GM23338 (cell line): ENCODE data around the gene POPDC3. TPM values are rescaled to one million over a fixed set of nuclear protein-coding genes. Genes with fewer than 3 reads are reported as not detected.

Experiments used
- ATAC-seq: fragments of 200-7000 bp; cut with Tn5 transposase; 3 replicates; pipeline ENCODE4 v1.9.1; 2020
- DNase-seq: peaks from one replicate; pipeline ENCODE4 v3.0.0-alpha.2; 2015; ENCODE audit warnings: low spot score
- H2AFZ ChIP-seq: fragments of 200-600 bp; sonication (generic); 2 replicates; pipeline ENCODE4 v1.8.0; 2016; ENCODE audit warnings: antibody characterized with exemption, mild to moderate bottlenecking, moderate library complexity
- H3F3A ChIP-seq: fragments of 200-600 bp; sonication (generic); replicated peaks from 2 replicates; pipeline ENCODE4 v1.8.0; 2017; ENCODE audit warnings: antibody characterized with exemption, mixed run types, low read depth
- H3K27ac ChIP-seq: fragments of 200-600 bp; sonication (generic); 2 replicates; pipeline ENCODE4 v1.6.1; 2016; ENCODE audit warnings: low read depth
- H3K27me3 ChIP-seq: fragments of 200-600 bp; sonication (generic); 2 replicates; pipeline ENCODE4 v1.8.0; 2016; ENCODE audit warnings: mild to moderate bottlenecking, mixed run types, moderate library complexity; ENCODE audit not compliant: insufficient read depth
- H3K36me3 ChIP-seq: fragments of 200-600 bp; sonication (generic); 2 replicates; pipeline ENCODE4 v1.8.0; 2016; ENCODE audit warnings: mild to moderate bottlenecking; ENCODE audit not compliant: insufficient read depth
- H3K4me1 ChIP-seq: fragments of 200-600 bp; sonication (generic); 2 replicates; pipeline ENCODE4 v1.8.0; 2016; ENCODE audit warnings: mild to moderate bottlenecking, moderate library complexity; ENCODE audit not compliant: insufficient read depth
- H3K4me2 ChIP-seq: fragments of 200-600 bp; sonication (generic); 2 replicates; pipeline ENCODE4 v1.7.1; 2017; ENCODE audit warnings: mixed run types
- H3K4me3 ChIP-seq: fragments of 200-600 bp; sonication (generic); 2 replicates; pipeline ENCODE4 v1.6.1; 2016; ENCODE audit warnings: mixed run types
- H3K79me2 ChIP-seq: fragments of 200-600 bp; sonication (generic); replicated peaks from 2 replicates; pipeline ENCODE4 v1.8.0; 2017; ENCODE audit warnings: mild to moderate bottlenecking; ENCODE audit not compliant: insufficient read depth
- H3K9me2 ChIP-seq: fragments of 200-600 bp; sonication (generic); 2 replicates; pipeline ENCODE4 v1.8.0; 2017; ENCODE audit not compliant: insufficient read depth
- H4K20me1 ChIP-seq: fragments of 200-600 bp; sonication (generic); replicated peaks from 2 replicates; pipeline ENCODE4 v1.8.0; 2017; ENCODE audit warnings: mild to moderate bottlenecking; ENCODE audit not compliant: insufficient read depth
- H3K27ac Mint-ChIP-seq: 2 replicates; pipeline ENCODE4 v1.8.0; 2020; ENCODE audit warnings: inconsistent platforms, mild to moderate bottlenecking, moderate library complexity, mixed read lengths
- H3K27me3 Mint-ChIP-seq: 3 replicates; pipeline ENCODE4 v1.8.0; 2022; ENCODE audit warnings: low read depth, mild to moderate bottlenecking, moderate library complexity, mixed read lengths, inconsistent platforms; ENCODE audit not compliant: insufficient read depth, poor library complexity
- H3K36me3 Mint-ChIP-seq: 3 replicates; pipeline ENCODE4 v1.8.0; 2021; ENCODE audit warnings: low read depth, mild to moderate bottlenecking, inconsistent platforms, moderate library complexity, mixed read lengths
- H3K4me1 Mint-ChIP-seq: 3 replicates; pipeline ENCODE4 v1.8.0; 2020; ENCODE audit warnings: mild to moderate bottlenecking, inconsistent platforms, mixed read lengths
- H3K4me3 Mint-ChIP-seq: 3 replicates; pipeline ENCODE4 v1.8.0; 2021; ENCODE audit warnings: moderate library complexity, mild to moderate bottlenecking, inconsistent platforms, mixed read lengths
- H3K9me3 Mint-ChIP-seq: 3 replicates; pipeline ENCODE4 v1.8.0; 2020; ENCODE audit warnings: moderate library complexity, mild to moderate bottlenecking, inconsistent platforms, mixed read lengths
- CREB1 ChIP-seq: fragments of 250-450 bp; sonication (Bioruptor Pico); IDR thresholded peaks from 2 replicates; pipeline ENCODE4 v1.5.0; 2020; ENCODE audit warnings: low read depth, mild to moderate bottlenecking, moderate library complexity
- ETS1 ChIP-seq: IDR thresholded peaks from 2 replicates; pipeline ENCODE4 v1.6.1; 2016; ENCODE audit warnings: antibody characterized with exemption
- EZH2phosphoT487 ChIP-seq: fragments of 200-600 bp; sonication (generic); IDR thresholded peaks from one replicate; pipeline ENCODE4 v1.8.1; 2018; ENCODE audit warnings: antibody characterized with exemption; ENCODE audit not compliant: unreplicated experiment
- JUNB ChIP-seq: IDR thresholded peaks from one replicate; pipeline ENCODE4 v1.6.1; 2016; ENCODE audit warnings: antibody characterized with exemption; ENCODE audit not compliant: unreplicated experiment
- REST ChIP-seq: IDR thresholded peaks from one replicate; pipeline ENCODE4 v1.6.1; 2018; ENCODE audit warnings: antibody characterized with exemption; ENCODE audit not compliant: unreplicated experiment
- STAT1 ChIP-seq: IDR thresholded peaks from one replicate; pipeline ENCODE4 v1.6.1; 2016; ENCODE audit warnings: antibody characterized with exemption; ENCODE audit not compliant: unreplicated experiment
- ZNF114 ChIP-seq: fragments of 250-450 bp; sonication (Bioruptor Pico); IDR thresholded peaks from 2 replicates; pipeline ENCODE4 v1.5.0; 2020; ENCODE audit warnings: mild to moderate bottlenecking, moderate library complexity
- polyA plus RNA-seq: library from polyadenylated mRNA; unstranded; fragments of >200 nt; fragmentation: Nextera tagmentation; extraction: Ambion mirVana; gene quantifications from 2 replicates; pipeline ENCODE4 v1.2.1, GENCODE V29; 2016
- total RNA-seq: library from RNA; depleted of rRNA; stranded (reverse); fragments of >200 nt; shearing (Covaris generic); gene quantifications from 2 replicates; pipeline ENCODE4 v1.2.3, GENCODE V29; 2014; rRNA removed
- TF ChIP-seq, protein P1 (sequence below), 2 experiments: fragments of 200-600 bp in 1 of 2; sonication (generic) in 1 of 2; conservative IDR thresholded peaks; 2 replicates each; pipeline versions ENCODE4 v1.5.1 to v1.6.1; 2016 to 2017; ENCODE audit warnings: antibody characterized with exemption in 2 of 2, low read depth in 2 of 2, mild to moderate bottlenecking in 2 of 2, moderate library complexity in 1 of 2

The POPDC3 gene
- total and polyA plus RNA-seq, 2 experiments from 2014 or later = 5.1 to 5.7 TPM

DNA sequence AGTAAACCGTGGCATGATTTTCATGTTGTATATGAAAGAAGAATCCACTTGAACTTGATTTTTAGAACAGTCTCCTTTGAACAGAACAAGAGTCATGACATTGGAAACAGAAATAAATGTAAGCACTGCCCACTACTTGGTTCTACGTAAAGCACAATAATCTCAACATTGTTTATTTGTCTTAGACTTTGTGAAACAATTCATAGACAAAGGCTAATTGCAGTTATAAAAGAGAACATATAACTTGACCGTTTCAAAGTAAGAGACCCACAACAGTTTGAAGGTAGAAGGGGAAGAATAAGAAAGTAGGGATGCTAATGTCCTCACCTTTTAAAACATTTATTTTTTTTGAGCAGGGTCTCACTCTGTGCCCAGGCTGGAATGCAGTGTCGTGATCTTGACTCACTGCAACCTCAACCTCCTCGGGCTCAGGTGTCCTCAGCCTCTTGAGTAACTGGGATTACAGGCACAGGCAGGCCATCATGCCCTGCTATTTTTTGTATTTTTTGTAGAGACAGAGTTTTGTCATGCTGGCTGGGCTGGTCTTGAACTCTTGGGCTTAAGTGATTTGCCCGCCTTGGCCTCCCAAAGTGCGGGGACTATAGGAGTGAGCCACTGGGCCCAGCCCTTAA is 71.1 kb downstream of the POPDC3 start:
- TF ChIP-seq CREB1 (CRISPR knock-in tag) (no peak), JUNB (no peak), STAT1 (no peak), ZNF114 (no peak), ETS1 (no peak), REST (no peak), EZH2phosphoT487 (no peak)
- TF ChIP-seq, protein P1, sequence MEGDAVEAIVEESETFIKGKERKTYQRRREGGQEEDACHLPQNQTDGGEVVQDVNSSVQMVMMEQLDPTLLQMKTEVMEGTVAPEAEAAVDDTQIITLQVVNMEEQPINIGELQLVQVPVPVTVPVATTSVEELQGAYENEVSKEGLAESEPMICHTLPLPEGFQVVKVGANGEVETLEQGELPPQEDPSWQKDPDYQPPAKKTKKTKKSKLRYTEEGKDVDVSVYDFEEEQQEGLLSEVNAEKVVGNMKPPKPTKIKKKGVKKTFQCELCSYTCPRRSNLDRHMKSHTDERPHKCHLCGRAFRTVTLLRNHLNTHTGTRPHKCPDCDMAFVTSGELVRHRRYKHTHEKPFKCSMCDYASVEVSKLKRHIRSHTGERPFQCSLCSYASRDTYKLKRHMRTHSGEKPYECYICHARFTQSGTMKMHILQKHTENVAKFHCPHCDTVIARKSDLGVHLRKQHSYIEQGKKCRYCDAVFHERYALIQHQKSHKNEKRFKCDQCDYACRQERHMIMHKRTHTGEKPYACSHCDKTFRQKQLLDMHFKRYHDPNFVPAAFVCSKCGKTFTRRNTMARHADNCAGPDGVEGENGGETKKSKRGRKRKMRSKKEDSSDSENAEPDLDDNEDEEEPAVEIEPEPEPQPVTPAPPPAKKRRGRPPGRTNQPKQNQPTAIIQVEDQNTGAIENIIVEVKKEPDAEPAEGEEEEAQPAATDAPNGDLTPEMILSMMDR (conservative IDR thresholded peaks at IDR 0.05; ENCODE audit: low read depth in 2 of 2) = no peak
- Histone ChIP-seq H3K4me2 (no peak overlapping the region), H3K36me3 (no peaks in the 10 kb centered on the region), H3K9me2 (no peaks in the 10 kb centered on the region), H3K27ac (no peak overlapping the region), H3F3A (no peaks in the 10 kb centered on the region), H3K79me2 (no peaks in the 10 kb centered on the region), H3K4me3 (no peak overlapping the region), H3K27me3 (no peaks in the 10 kb centered on the region), H4K20me1 (no peaks in the 10 kb centered on the region), H2AFZ (no peak overlapping the region), H3K4me1 (no peaks in the 10 kb centered on the region)
- ATAC-seq = no peak
- Mint-ChIP-seq H3K36me3 (no peaks in the 10 kb centered on the region), H3K4me3 (no peak overlapping the region), H3K4me1 (peaks cover 2% of the 10 kb centered on the region; the same call in 1 of the 3 replicates), H3K27me3 (no peaks in the 10 kb centered on the region), H3K9me3 (no peaks in the 10 kb centered on the region), H3K27ac (no peak overlapping the region)
- DNase-seq = no peak

Other genes with a start within 250 kb of the POPDC3 start
- gene LIN28B, start 222.9 kb downstream of the POPDC3 start, total RNA-seq = 96.4 and 99.2 TPM in 2 replicates
- gene LIN28B, start 222.9 kb downstream of the POPDC3 start, polyA plus RNA-seq = 28.9 and 35.3 TPM in 2 replicates
- gene PREP, start 223.1 kb upstream of the POPDC3 start, total RNA-seq = 51.0 and 52.7 TPM in 2 replicates
- 28.3 and 28.5 TPM in 2 replicates for gene PREP, start 223.1 kb upstream of the POPDC3 start, polyA plus RNA-seq